GM19324 (cell line): ENCODE results near the gene PCBD1.

Experiments
- ATAC-seq: cut with Tn5 transposase; IDR thresholded peaks from one replicate; pipeline ENCODE4 v1.9.1; 2021; ENCODE audit warnings: mild to moderate bottlenecking, moderate library complexity; ENCODE audit not compliant: unreplicated experiment, low FRiP score

PCBD1 gene

DNA sequence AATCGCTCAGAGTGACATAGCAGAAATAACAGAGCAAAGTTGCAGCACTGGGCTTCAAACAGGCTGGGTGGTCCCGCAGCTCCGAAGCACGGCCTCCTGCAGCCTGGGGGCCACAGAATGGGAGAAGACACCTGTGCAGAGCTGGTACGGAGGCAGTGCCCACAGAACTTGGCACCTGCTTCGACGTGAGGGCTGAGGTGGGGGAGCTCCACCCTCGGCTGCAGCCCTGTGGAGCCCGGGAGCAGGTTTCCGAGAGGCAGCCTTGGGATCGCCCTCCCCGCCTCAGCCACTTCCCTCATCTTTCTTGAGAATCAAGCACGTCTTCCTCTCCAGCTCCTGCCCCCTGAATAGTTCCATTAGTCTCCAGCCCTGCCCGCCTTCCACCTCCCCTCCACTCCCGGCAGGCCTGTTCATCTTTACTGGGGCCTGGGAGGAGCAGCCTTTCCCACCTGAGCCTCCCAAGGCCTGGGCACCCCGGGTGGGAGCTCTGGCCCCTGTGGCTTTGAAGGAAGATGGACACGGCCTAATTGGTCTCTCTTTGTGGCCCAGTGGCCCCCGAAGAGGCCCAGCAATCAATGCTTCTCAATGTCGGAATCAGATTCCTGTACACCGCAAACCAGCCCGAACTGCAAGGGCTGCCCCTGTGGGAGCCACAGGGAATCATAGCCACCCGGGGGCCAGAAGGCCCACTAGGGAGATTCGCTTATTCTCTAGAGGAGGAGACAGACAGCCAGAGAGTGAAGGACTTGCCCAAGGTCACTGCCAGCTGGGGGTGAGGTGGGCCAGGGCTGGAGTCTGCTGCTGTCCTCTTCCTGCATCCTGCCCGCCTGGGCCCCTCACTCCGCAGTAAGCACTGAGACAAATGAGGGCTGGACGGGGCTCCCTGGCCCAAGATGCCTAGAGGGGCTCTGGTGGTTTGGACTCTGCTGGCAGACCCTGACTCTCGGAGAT is 17.0 kb upstream of the PCBD1 start:
- no peak for ATAC-seq

DNA sequence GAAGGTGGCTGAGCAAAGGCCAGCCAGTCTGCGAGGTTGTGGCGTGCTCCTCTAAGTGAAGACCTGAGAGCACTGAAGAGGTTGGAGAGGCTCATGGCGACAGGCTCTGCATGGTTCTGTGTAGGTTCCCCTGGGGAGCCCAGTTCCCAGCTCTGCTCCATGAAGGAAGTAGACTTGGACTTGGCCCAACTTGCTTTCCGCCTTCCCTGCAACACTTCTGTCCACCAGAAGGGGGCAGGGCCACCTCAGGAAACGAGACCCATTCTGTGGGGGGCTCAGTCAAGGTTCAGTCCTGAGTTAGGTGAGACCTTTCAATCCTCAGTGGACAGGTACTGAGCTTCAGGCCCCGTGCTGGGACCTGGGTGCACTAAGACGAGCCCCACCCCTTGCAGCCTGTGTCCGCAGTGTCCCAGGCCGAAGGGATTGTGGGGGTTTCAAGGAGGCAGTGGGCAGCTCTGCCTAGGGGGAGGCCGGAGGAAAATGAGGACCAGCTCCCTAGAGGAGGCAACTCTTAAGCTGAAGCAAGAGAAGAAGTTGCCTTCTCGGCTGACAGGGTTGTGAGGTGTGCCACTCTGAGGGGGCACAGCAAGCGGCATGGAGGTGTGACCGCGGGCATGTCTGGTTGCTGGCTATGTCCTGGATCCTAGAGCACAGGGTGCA is 15.0 kb upstream of the PCBD1 start:
- ATAC-seq, result no peak

DNA sequence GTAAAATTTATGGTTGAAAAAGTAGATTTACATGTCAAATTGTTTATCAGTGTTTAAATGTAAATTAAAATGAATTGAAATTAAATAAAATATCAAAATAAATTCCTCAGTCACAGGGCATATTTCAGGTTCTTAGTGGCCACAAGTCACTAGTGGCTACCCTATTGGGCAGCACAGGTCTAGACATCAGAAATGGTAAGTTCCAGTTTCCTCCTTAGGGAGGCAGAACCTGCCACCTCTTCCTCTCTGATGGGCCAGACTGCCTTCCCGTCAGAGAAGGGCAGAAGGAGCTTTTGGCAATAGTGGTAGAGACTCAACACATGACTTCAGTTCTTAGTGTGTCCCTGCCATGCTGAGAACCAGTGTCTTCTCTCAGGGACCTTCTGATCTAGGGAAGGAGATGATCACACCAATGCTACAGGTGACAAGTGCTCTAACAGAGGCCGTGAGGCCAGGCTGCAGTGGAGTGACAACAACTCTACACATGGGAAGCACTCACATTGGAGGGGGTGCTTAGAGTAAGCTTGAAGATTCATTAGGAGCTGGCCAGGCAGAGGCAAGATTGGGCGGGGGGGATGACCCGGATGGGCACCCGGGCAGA is 14.4 kb upstream of the PCBD1 start:
- no peak for ATAC-seq

DNA sequence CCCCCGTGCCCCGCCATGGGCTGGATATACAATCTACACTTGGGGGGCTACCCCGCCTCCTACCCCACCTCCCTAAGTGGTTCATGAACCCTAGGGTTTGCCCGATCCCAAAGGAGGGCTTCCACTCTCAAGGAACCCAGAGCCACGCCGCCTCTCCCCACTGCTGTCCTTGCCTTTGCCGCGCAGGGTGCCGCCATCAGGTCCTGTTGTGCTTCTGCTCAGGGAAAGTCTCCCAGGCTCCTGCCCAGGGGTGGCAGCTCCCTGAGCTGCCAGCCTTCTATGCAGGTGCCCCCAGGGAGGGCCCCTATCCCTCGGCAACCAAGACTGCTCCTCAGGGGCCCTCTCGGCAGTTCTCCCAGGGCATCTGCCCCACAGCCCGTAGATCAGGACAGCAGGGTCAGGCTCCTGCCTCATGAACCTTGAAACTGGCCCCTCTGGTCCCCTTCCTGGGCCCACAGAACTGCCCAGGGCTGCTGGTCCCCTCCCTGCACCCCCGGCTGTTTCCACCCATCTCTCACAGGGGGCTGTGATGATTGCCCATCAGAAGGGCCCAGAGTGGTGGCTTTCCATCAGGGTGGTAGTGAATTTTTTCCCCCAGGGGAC is 13.0 kb upstream of the PCBD1 start:
- no peak for ATAC-seq

DNA sequence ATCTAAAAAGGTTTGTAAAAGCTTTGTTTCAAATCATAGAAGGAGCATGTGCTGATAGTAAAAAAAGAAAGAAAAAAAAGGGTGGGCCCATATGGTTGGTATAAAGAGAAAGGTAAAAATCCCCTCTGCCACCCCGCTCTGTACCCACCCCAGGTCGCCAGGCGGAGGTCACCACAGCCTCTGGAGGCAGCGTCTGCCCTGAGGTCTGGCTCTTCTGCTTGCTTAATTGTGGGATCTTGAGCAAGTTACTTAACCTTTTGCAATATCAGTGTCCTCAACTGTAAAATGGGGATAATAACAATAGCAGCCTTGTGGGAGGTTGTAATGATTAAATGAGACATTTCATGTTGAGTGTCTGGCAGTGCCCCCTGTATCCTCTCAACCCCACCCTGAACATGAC is 10.7 kb upstream of the PCBD1 start:
- no peak for ATAC-seq

DNA sequence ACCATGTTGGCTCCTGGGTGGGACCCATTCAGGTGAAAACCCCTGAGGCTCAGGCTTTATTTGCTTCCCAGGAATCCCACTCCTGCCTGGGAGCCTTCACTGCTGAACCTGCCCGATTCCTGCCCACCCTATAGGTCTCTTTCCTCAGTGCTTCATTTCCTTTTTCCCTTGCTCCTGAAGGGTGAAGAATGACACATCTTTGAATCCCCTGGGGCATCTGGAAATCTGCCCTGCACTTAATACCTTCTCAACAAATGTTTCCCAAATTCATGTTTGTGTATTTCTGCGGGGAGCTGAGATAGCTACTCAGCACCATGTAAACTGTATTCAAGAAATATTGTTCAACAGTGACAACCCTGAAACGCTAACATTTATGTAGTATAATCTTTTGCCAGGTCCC is 10.3 kb upstream of the PCBD1 start:
- ATAC-seq, result no peak

DNA sequence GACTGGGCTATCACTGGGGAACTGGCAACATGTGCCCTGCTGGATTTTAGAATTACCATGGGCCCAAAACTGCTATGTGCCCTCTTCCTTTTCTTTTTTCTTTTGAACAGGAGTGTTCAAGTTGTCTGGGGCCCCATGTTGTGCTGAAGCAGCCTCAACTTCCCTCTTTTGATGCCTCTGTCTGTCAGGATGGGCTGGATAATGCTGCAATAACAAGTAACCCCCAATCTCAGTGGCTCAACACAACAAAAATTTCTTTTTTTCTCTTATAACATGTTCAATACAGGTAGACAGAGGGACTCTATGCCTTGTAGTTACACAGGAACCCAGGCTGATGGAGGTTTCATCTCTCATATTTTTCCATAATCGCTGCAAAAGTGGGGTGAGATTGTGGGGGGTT is 8.2 kb upstream of the PCBD1 start:
- no peak for ATAC-seq

DNA sequence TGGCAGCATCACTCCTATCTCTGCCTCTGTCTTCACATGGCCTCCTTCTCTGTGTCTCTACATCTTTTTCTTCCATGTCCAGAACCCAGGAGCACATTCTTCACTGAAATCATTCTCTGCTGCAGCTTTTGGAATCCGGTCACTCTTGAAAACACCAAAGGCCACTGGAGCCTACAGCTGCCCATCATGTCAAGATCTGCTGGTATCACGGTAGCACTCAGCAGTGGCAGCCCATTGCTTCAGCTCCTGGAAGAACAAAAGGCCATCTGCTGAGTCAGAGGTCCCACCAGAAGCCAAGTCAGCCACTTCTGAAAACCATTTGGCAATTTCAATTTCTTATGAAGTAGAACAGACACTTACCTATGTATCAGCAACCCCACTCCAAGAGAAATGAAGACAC is 6.1 kb upstream of the PCBD1 start:
- ATAC-seq, result no peak

DNA sequence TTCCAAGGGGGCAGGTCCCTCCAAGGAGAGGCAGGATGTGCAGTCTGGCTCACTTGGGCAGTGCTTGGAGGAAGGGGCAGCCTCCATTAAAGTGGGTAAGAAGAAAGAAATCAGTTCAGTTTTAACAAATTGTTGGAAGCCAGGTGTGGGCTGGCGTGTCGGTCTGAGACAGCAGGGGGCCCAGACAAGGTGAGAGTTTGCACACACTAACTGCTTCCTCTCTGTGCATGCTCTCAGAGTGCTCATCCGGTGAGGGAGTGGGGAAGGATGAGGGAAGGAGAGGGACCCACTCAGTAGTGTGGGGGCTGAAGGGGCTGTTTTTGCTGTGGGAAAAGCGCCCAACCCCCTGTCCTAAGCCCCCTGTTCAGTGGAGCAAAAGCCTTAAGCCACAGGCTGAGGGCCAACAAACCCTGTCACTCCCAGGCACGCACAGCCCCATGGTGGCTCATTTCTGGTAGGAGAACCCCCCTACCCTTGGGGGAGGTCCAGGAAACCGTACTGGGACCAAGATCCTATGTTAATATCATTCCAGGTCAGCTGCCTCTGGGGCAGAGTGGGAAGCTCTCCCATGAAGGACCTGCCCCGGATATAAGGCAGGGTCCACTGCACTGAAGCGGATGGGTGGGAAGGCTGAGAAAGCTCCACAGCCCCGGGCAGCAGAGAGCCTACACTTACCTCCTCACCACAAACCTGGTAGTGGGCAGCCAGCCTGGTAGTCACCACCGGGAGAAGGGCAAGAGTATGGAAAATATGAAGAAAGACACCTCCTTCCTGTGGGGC is 5.1 kb upstream of the PCBD1 start:
- ATAC-seq, result no peak

DNA sequence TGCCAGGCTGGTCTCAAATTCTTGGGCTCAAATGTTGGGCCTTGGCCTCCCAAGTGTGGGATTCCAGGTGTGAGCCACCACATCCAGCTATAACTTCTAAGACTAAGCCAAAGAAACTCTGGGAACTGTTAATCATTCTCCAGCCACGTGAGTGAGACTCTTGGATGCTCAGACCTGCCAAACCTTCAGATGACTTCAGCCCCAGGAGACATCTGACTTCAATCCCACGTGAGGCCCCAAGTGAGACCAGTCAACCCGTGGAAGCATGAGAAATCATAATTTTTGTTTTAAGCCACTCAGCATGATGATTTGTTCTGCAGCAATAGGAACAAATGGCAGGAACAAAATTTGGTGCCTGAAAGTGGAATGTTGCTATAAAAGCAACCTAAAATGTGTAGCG is 4.3 kb upstream of the PCBD1 start:
- no peak for ATAC-seq

DNA sequence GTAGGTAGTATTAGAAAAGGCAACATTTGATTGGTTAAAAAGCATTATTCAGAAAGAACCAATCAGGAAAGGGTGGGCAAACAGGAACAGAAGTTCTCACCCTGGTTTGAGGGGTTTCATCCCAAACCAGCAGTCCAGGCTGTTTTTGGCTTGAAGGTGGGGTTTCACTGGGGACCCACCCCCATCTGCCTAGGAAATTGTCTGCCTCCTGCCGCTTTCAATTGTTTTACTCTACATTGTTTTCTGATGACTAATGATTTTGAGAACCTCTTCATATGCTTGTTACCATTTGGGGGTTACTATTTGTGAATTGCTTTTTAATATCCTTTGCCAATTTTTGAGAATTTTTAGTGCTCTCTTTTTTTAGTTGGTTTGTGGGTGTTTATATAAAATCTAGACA is 3.3 kb upstream of the PCBD1 start:
- ATAC-seq, result no peak

DNA sequence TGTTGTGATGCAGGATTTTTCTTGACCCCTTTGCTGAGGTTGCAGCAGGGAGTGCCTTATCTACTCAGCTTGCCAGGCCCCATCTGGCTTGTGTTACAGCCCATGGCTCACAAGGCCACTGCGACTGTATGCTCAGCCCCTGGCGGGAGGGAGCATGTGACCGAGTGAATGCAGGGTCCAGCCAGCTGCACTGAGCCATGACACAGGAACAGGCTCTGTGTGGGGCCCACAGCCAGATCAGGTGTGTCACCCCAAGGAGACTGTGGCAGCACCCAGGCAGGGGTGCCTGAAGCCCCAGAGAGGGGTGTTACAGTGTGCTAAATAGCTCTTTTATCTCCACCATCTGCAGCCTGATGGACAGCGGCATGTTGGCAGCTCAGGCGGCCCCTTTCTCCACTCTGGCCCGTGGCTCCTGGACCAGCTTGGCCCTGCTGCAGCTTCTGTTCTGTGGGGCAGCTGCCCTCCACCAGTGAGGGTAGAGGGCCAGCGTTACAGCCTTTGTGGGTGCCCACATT is 2.6 kb upstream of the PCBD1 start:
- no peak for ATAC-seq

DNA sequence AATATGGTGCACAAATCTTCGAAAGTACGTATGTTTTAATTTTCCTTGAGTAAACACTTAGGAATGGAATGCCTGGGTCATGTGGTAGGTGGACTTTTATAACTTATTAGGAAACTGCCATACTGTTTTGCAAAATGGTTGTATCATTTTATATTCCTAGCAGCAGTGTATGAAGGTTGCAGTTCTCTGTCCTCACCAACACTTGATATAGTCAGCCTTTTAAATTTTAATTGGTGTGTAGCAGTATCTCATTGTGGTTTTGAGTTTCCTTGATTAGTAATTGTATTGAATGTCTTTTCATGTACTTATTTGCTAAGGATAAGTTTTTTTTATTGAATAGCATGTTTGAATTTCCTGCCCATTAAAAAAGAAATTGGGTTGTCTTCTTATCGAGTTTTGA is 926 bp upstream of the PCBD1 start:
- ATAC-seq, result no peak

DNA sequence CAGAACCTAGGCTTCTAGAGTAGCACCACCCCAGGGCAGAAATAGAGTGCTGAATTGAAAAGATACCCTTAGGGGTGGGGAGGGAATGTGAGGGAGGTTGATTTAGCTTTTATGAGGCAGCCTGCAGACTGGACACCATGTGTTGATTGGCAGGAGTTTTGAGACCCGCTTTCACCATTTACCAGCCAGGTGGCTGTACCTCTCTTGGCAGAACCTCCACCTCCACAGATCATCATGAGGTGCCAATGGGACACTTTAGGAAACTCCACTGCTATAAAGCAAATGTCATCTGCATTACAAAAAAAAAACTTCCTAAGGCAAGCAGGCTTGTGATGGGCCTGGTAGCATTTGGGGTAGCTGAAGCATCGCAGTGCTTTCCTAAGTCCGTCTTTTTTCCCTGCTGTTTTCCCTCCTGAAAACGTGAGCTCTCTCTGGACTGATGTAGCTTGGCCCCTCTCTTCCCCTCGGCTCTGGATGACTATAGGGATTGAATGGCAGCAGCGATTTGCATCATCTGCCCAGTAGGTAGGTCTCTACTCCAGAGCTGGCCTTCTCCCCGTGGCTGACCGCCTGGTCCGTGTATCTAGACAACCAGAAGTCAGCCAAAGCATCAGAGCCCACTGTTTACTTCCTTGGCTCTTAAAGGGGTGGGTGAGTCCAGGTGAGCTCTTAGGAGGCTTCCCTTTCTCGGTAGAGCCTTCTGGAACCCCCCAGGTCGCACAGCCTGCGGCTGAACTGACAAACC is 1.3 kb downstream of the PCBD1 start:
- ATAC-seq, result no peak

DNA sequence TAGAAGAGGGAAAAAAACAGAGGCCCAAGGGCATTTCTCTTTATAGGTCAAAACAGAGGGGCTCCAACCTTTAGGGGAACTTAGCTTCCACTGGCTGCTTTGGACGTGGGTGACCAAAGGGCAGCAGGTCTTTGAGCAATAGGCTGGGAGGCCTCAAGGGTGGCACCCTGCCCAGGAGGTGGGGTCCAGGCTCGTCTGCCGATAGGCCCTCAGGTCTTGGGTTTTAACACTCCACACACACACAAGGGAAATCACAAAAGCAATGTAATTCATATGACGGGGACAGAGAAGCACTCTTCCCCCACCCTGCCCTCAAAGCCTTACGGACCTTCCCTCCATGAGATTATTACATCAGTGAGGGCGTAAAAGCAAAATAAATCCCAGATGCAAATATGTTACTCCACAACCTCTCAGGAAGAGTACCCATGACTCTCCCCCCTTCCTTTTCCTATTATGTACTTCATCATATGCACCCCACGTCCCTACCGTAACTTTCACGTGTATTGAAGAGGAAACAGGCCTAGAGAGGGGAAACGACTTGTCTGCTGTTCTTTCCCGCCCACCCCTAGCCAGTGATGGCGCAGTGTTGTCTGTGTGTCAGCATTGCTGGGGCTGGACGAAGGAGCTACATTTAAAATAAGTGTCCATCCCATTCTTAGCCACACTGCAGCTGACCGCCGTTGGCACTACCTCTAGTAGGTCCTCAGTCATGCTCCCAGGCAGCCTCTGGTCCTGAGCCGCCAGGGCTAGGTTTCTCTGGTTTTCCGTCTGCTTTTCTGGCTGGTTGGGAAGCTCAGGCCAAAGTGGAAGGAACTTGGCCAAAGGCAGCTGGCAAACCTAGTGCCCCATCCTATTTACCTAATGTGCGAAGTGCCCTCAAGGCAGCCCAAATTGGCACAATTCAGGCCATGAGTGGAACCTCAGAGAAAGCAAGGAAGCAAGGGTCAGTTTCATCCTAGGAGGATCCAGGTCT is 2.1 kb downstream of the PCBD1 start:
- no peak for ATAC-seq

DNA sequence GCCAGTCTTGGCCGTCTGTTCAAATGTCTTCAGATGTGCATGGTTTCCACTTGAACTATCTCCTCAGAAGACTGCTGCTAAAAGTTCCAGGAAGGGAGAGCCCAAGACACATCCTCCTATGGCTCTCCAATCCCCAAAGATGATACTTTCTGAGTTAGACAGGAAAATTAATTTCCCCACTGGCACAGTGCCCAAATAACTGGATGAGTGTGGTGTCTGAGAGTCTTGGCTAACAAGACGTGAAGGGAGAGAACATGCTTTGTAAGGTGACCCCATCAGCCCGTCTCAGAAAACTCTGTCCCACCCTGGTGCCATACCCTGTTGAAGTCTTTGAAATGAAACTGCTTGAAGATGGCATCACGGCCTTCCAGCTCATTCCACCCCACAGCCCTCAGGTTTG is 2.9 kb downstream of the PCBD1 start:
- ATAC-seq, result no peak

DNA sequence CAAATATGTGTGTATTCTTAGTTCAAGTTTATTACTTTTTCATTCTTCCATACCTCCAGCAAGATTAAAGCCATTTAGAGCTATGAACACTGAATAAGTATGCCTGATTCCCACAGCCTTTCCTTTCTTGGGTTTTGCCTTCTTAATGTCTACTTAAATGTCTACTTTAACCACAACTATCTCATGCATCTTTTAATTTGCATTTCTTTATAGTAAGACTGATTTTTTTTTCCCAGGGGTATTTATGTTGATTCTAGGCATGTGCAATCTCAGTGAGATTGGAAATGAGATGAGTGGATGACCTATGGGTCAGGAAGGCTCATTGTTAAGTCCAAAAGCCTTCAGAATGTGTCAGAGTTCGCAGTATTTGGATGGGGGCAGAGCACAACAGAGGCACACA is 3.6 kb downstream of the PCBD1 start:
- ATAC-seq, result no peak

DNA sequence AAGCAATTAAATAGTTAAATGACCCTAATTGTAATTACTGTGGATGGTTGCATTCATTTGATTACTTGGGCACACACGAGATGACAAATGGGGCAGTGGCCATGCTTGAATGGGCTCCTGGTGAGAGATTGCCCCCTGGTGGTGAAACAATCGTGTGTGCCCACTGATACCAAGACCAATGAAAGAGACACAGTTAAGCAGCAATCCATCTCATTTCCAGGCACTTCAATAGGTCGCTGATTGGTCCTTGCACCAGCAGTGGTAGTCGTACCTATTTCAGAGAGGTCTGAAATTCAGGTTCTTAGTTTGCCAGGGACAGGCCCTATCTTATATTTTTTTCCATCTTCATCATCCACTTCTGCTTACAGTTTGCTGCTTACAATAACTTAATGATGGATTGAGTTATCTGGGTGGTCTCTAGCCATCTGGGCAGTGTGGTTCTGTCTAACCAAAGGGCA is 8.3 kb downstream of the PCBD1 start:
- no peak for ATAC-seq
